ENCODE data around the gene SUPT5H.

The SUPT5H gene

DNA sequence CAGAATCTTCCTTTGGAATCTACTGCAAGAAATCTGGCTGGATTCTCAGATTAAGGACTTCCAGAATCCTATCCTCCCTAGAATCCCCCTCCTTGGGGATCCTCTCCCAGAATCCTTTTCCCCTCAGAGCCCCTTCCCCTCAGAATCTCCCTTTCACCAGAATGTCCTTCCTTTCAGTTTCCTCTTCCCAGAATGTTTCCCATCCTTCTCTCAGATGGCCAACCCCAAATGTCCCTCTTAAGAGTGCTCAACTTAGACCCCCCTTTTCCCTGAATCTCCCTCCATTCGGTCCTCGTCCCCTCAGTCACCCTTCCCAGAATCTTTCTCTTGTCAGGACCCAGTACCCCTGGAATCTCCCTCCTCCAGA lies 9.0 kb upstream of the SUPT5H start (continued):
- TF ChIP-seq POU6F1 (CRISPR knock-in tag; IDR thresholded peaks at IDR 0.05; ENCODE audit: borderline replicate concordance, low read depth) = no peak
- no peak for TF ChIP-seq SNAI2 (CRISPR knock-in tag; IDR thresholded peaks at IDR 0.05)
- TF ChIP-seq TOX (CRISPR knock-in tag; IDR thresholded peaks at IDR 0.05; ENCODE audit: borderline replicate concordance) = no peak

DNA sequence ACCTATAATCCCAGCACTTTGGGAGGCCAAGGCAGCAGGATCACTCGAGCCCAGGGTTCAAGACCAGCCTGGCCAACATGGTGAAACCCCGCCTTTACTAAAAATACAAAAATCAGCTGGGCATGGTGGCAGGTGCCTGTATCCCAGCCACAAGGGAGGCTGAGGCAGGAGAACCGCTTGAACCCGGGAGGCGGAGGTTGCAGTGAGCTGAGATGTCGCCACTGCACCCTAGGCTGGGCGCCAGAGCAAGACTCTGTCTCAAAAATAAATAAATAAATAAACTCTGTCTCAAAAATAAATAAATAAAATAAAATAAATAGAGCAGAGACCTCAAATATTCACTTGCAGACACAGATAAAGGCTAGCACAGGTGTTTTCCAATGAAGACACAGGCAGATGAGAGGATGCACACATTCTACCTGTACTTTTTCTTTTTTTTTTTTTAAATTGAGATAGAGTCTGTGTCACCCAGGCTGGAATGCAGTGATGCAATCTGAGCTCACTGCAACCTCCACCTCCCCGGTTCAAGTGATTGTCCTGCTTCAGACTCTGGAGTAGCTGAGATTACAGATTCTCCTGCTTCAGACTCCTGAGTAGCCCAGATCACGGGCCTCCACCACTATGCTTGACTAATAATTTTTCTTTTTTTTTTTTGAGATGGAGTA lies 7.0 kb upstream of the SUPT5H start:
- ATAC-seq = no peak
- TF ChIP-seq PPARA (CRISPR knock-in tag; IDR thresholded peaks at IDR 0.05; ENCODE audit: borderline replicate concordance) (no peak), RARB (CRISPR knock-in tag; IDR thresholded peaks at IDR 0.05) (no peak), ESRRG (CRISPR knock-in tag; IDR thresholded peaks at IDR 0.05) (no peak), TOX (CRISPR knock-in tag; IDR thresholded peaks at IDR 0.05; ENCODE audit: borderline replicate concordance) (no peak), ZNF8 (CRISPR knock-in tag; IDR thresholded peaks at IDR 0.05) (no peak), OSR1 (CRISPR knock-in tag; IDR thresholded peaks at IDR 0.05) (no peak), TSHZ2 (CRISPR knock-in tag; IDR thresholded peaks at IDR 0.05) (no peak), CSDC2 (CRISPR knock-in tag; IDR thresholded peaks at IDR 0.05) (no peak), ZC3H10 (CRISPR knock-in tag; IDR thresholded peaks at IDR 0.05) (no peak), TCF4 (CRISPR knock-in tag; IDR thresholded peaks at IDR 0.05; ENCODE audit: borderline replicate concordance) (no peak), ZFP3 (CRISPR knock-in tag; IDR thresholded peaks at IDR 0.05) (no peak), GLIS3 (CRISPR knock-in tag; IDR thresholded peaks at IDR 0.05) (no peak), ARNTL (CRISPR knock-in tag; IDR thresholded peaks at IDR 0.05; ENCODE audit: borderline replicate concordance, low read depth) (no peak), SNAI2 (CRISPR knock-in tag; IDR thresholded peaks at IDR 0.05) (no peak), ISL1 (CRISPR knock-in tag; IDR thresholded peaks at IDR 0.05) (no peak)
- TF ChIP-seq, protein P1, sequence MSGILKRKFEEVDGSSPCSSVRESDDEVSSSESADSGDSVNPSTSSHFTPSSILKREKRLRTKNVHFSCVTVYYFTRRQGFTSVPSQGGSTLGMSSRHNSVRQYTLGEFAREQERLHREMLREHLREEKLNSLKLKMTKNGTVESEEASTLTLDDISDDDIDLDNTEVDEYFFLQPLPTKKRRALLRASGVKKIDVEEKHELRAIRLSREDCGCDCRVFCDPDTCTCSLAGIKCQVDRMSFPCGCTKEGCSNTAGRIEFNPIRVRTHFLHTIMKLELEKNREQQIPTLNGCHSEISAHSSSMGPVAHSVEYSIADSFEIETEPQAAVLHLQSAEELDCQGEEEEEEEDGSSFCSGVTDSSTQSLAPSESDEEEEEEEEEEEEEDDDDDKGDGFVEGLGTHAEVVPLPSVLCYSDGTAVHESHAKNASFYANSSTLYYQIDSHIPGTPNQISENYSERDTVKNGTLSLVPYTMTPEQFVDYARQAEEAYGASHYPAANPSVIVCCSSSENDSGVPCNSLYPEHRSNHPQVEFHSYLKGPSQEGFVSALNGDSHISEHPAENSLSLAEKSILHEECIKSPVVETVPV (CRISPR knock-in tag; IDR thresholded peaks at IDR 0.05) = no peak
- TF ChIP-seq, protein P2, sequence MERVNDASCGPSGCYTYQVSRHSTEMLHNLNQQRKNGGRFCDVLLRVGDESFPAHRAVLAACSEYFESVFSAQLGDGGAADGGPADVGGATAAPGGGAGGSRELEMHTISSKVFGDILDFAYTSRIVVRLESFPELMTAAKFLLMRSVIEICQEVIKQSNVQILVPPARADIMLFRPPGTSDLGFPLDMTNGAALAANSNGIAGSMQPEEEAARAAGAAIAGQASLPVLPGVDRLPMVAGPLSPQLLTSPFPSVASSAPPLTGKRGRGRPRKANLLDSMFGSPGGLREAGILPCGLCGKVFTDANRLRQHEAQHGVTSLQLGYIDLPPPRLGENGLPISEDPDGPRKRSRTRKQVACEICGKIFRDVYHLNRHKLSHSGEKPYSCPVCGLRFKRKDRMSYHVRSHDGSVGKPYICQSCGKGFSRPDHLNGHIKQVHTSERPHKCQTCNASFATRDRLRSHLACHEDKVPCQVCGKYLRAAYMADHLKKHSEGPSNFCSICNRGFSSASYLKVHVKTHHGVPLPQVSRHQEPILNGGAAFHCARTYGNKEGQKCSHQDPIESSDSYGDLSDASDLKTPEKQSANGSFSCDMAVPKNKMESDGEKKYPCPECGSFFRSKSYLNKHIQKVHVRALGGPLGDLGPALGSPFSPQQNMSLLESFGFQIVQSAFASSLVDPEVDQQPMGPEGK (CRISPR knock-in tag; IDR thresholded peaks at IDR 0.05; ENCODE audit: borderline replicate concordance) = no peak
- TF ChIP-seq, protein P3, sequence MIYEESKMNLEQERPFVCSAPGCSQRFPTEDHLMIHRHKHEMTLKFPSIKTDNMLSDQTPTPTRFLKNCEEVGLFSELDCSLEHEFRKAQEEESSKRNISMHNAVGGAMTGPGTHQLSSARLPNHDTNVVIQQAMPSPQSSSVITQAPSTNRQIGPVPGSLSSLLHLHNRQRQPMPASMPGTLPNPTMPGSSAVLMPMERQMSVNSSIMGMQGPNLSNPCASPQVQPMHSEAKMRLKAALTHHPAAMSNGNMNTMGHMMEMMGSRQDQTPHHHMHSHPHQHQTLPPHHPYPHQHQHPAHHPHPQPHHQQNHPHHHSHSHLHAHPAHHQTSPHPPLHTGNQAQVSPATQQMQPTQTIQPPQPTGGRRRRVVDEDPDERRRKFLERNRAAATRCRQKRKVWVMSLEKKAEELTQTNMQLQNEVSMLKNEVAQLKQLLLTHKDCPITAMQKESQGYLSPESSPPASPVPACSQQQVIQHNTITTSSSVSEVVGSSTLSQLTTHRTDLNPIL (CRISPR knock-in tag; IDR thresholded peaks at IDR 0.05; ENCODE audit: low read depth) = no peak

DNA sequence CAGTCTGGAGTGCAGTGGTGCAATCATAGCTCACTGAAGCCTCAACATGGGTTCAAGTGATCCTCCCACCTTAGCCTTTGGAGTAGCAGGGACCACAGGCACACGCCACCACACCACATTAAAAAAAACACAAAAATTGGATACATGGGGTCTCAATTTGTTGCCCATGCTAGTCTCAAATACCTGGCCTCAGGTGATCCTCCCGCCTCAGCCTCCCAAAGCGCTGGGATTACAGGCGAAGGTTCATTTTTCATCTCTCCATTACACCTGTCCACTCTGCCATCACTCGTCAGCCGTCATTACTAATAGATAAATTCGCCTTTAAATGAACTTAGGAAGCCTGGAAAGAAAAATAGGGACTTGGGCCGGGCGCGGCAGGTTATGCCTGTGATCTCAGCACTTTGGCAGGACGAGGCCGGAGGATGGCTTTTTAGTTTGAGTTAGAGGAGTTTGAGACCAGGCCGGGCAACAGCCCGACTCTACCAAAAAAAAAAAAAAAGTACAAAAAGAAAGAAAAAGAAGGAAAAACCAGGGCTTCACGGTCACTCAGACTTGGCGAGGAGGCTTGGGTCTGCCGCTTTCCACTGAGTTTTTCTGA lies 685 bp upstream of the SUPT5H start:
- TF ChIP-seq OSR1 (CRISPR knock-in tag; IDR thresholded peaks at IDR 0.05) = no peak
- TF ChIP-seq ZNF565 (CRISPR knock-in tag; conservative IDR thresholded peaks at IDR 0.05; ENCODE audit: low read depth) = no peak
- no peak for TF ChIP-seq ZFP30 (CRISPR knock-in tag; IDR thresholded peaks at IDR 0.05)
- TF ChIP-seq ZNF70 (CRISPR knock-in tag; IDR thresholded peaks at IDR 0.05) = no peak
- TF ChIP-seq POU6F1 (CRISPR knock-in tag; IDR thresholded peaks at IDR 0.05; ENCODE audit: borderline replicate concordance, low read depth) = no peak
- no peak for TF ChIP-seq ZNF8 (CRISPR knock-in tag; IDR thresholded peaks at IDR 0.05)
- TF ChIP-seq GLIS3 (CRISPR knock-in tag; IDR thresholded peaks at IDR 0.05) = no peak
- TF ChIP-seq, protein P2 (CRISPR knock-in tag; IDR thresholded peaks at IDR 0.05; ENCODE audit: borderline replicate concordance) = no peak
- TF ChIP-seq TOX (CRISPR knock-in tag; IDR thresholded peaks at IDR 0.05; ENCODE audit: borderline replicate concordance) = no peak
- TF ChIP-seq TCF4 (CRISPR knock-in tag; IDR thresholded peaks at IDR 0.05; ENCODE audit: borderline replicate concordance) = no peak
- ATAC-seq = no peak
